DND-41 (cell line): ENCODE data around the gene DNAH14.

Source experiments
- CTCF ChIP-seq: IDR thresholded peaks from 2 replicates; pipeline ENCODE4 v1.5.1; 2012; ENCODE audit warnings: borderline replicate concordance, low read length, moderate library complexity, mild to moderate bottlenecking; ENCODE audit not compliant: poor library complexity, severe bottlenecking; ENCODE audit errors: extremely low read depth
- EZH2 ChIP-seq: IDR thresholded peaks from 3 replicates; pipeline ENCODE4 v1.6.1; 2012; ENCODE audit warnings: borderline replicate concordance, low read depth, mild to moderate bottlenecking, moderate library complexity, low read length, inconsistent platforms; ENCODE audit not compliant: severe bottlenecking

GRCh38 chr1:225318706-225319575 lies 389.5 kb downstream of the DNAH14 start:
- peak; percentile 88 for TF ChIP-seq CTCF
- TF ChIP-seq EZH2: no peak
